C4-2B (cell line): Measurements from ENCODE around the gene SLC2A4RG.

Source experiments
- H3K27ac ChIP-seq: fragments of 450-650 bp; 2 replicates; pipeline ENCODE4 v1.5.1; 2017
- ZFX ChIP-seq: fragments of 450-650 bp; IDR thresholded peaks from 2 replicates; pipeline ENCODE4 v1.6.1; 2017
- TF ChIP-seq, protein P1 (sequence below): fragments of 450-650 bp; conservative IDR thresholded peaks from 2 replicates; pipeline ENCODE4 v1.5.1; 2017; ENCODE audit warnings: mild to moderate bottlenecking

The SLC2A4RG gene

DNA sequence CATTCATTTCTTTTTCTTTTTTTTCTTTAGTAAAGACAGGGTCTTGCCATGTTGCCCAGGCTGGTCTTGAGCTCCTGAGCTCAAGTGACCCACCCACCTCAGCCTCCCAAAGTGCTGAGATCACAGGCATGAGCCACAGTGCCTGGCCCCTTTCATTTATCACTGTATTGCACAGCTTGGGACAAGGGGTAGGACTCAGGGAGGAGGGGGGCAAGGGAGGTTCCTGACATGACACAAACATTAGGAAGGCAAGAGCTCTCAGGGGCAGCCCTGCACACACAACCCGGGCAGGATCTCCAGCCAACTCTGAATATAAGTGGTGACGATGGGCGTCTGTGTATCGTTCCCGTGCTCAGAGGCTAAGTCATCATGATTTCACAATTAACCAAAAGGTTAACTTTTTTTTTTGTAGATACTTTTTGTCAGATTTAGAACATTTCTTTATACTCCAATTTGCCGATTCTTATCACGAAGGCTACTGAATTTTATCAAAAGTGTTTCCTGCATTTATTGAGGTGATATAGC, 19.9 kb downstream of the SLC2A4RG start:
- TF ChIP-seq ZFX, result no peak
- TF ChIP-seq, protein P1, sequence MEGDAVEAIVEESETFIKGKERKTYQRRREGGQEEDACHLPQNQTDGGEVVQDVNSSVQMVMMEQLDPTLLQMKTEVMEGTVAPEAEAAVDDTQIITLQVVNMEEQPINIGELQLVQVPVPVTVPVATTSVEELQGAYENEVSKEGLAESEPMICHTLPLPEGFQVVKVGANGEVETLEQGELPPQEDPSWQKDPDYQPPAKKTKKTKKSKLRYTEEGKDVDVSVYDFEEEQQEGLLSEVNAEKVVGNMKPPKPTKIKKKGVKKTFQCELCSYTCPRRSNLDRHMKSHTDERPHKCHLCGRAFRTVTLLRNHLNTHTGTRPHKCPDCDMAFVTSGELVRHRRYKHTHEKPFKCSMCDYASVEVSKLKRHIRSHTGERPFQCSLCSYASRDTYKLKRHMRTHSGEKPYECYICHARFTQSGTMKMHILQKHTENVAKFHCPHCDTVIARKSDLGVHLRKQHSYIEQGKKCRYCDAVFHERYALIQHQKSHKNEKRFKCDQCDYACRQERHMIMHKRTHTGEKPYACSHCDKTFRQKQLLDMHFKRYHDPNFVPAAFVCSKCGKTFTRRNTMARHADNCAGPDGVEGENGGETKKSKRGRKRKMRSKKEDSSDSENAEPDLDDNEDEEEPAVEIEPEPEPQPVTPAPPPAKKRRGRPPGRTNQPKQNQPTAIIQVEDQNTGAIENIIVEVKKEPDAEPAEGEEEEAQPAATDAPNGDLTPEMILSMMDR, result no peak
- H3K27ac ChIP-seq, result no peak overlapping the region

GRCh38 chr20:63765082-63765873, 25.7 kb downstream of the SLC2A4RG start:
- TF ChIP-seq ZFX, result no peak
- TF ChIP-seq, protein P1, result no peak
- no peak overlapping the region for H3K27ac ChIP-seq

GRCh38 chr20:63765902-63766301, 26.3 kb downstream of the SLC2A4RG start:
- TF ChIP-seq, protein P1, result no peak
- no peak for TF ChIP-seq ZFX
- no peak overlapping the region for H3K27ac ChIP-seq

DNA sequence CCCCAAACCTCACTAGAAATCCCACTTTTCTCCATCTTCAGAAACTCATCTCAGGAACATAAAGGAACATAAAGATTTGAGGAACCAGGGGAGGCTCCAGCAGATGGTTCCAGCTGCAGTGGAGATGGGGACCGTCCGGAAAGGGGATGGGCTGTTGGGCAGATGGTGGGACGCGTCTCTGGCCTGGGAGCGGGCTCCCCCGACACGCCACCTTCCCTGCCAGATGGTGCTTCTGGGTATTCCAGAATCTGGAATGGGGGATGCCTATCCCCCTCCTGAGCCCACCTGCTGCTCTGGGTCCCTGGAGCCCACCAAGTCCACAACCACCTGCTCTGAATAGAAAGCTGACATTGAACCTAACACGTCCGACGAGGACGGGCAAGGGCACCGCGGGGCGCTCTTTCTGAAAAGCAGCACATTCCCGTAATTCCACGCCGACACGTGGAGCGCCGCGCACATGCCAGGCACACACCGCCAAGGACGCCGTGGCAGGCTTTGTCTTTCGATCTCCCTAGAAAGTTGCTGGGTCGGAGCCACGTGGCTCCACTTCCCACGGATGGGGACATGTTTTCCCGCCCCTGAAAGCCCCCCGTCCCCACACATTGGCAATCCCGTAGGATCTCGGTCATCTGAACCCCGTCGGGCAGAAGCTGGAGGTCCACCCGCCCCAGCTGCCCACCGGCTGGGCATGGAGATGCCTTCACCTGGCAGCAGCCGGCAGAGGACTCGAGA, 27.3 kb downstream of the SLC2A4RG start:
- TF ChIP-seq ZFX, result no peak
- TF ChIP-seq, protein P1, result no peak
- no peak overlapping the region for H3K27ac ChIP-seq

GRCh38 chr20:63767456-63767855, 27.9 kb downstream of the SLC2A4RG start:
- TF ChIP-seq, protein P1, result no peak
- no peak for TF ChIP-seq ZFX
- no peak overlapping the region for H3K27ac ChIP-seq

DNA sequence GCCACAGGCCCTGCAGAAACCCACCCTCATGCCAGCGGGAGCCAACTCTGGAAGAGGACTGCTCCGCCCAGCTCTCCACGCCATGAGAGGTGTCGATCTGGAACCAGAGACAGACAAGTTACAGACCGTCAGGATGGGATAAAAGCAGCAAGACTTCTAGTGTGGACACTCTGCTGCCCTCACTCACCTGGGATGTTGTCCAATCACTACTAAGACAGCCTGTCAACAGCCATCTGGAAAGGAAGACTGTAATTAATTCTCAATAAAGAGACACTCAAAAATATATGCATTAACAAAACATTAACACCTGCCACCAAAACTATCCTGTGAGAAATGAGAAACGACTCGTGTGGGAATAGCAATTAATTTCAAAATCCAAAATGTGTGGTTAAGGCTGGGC, 28.3 kb downstream of the SLC2A4RG start:
- H3K27ac ChIP-seq, result no peak overlapping the region
- TF ChIP-seq, protein P1, result no peak
- no peak for TF ChIP-seq ZFX
